NOMO-1 (cell line): ENCODE results near the gene GPR150.
"Not testable (repeated sequence)": the region's sequence is repeated elsewhere in the genome, so short reads cannot be mapped to it uniquely, and the experiment has no call there.

Source experiments
- DNase-seq, 2 experiments: peaks; one replicate each; lab custom pipeline; 2025; ENCODE audit not compliant: unreplicated experiment in 2 of 2; lab: John Stamatoyannopoulos, UW

The GPR150 gene

GRCh38 chr5:95621839-95622629 lies 2.1 kb downstream of the GPR150 start:
- peak; percentile 19 to 73 for DNase-seq

- DNase-seq, result no peak
Measured at GRCh38 chr5:95623706-95624105, 3.8 kb downstream of the GPR150 start.

DNA sequence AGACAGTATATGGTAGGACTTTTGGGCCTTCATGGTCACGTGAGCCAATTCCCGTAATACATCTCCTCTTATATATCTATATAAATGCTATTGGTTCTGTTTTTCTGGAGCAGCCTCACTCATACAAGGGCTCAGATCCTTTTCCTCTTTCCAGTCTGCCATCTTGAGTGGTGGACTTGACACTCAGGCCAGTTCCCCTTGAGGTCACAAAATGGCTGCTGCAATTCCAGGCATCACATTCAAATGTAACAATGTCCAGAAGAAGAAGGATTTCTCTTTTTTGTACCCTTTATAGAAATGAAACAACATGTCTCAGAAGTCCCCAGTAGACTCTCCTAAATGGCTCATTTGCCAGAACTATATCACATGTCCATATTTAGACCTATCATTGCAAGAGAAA lies 4.5 kb downstream of the GPR150 start:
- DNase-seq, result no peak

GRCh38 chr5:95626701-95627100 lies 6.8 kb downstream of the GPR150 start:
- DNase-seq, result no peak

DNA sequence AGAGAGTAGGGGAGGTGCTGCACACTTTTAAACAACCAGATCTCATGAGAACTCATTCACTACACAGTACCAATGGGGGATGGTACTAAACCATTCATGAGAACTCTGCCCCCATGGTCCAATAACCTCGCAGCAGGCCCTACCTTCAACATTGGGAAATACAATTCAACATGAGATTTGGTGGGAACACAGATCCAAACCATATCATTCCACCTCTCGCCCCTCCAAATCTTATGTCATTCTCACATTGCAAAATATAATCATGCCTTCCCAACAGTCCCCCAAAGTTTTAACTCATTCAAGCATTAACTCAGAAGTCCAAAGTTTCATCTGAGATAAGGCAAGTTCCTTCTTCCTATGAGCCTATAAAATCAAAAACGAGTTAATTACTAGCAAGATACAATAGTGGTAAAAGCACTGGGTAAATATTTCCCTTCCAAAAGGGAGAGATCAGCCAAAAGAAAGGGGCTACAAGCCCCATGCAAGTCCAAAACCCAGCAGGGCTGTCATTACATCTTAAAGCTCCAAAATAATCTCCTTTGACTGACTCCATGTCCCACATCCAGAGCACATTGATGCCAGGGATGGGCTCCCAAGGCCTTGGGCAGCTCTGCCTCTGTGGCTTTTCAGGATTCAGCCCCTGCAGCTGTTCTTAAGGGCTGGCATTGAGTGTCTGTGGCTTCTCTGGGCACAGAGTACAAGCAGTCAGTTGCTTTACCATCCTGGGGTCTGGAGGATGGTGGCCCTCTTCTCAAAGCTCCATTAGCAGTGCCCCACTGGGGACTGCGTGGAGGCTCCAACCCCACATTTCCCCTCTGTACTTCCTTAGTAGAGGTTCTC lies 8.3 kb downstream of the GPR150 start:
- no peak for DNase-seq

- no peak for DNase-seq
Measured at GRCh38 chr5:95628933-95629332, 9.0 kb downstream of the GPR150 start.

DNA sequence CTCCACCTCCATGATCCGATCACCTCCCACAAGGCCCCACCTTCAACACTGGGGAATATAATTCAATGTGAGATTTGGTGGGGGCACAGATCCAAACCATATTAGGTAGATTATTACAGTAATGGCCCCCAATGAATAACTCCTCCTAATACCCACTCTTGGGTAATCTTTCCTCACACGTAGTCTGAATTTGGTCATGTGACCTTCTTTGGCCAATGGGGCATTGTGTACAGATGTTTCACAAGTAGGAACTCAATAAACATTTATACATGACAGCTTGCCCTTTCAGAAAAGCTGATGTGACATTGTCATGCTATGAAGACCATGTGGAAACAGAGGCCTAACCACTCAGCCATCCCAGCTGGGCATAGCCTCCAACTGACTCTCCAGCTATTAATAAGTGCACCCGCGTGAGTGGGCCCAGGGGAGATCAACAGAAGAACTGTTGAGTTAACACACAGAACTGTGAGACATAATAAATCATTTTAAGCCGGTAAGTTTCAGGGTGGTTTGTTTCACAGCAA lies 10.6 kb downstream of the GPR150 start:
- no peak for DNase-seq

- no peak for DNase-seq
Measured at GRCh38 chr5:95631255-95631958, 11.5 kb downstream of the GPR150 start.

DNA sequence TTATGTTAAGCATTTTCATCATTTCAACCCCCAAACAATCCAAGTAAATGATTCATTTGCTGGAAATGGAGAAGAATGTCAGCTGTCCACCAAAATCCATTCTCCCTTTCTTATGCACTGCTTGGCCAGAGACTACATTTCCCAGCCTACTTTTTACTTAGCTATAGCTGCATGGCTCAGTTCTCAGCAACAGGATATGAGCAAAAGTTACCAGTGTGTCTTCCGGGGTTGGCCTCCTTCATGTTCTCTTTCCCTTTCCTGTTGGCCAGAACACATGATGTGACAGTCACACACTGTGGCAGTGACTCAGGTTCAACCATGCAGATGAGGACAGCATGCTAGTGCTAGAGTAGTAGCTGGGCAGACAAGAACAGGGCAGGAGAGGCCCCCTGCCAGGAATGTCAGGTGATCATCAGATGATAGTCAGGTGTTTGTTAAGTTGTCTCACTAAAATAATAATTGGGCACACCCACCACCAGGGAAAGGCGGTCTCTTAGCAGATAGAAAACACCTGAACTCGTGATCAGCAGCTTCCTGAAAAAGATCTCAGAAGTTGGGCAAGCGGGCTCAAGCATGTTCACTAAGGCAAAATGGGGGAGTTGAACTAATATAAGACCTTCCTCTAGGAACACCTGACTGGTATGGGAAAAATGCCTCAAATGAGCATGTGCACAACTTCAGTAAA lies 12.2 kb downstream of the GPR150 start:
- DNase-seq, result peak in 1 of 2 experiments; percentile 13

- not testable (repeated sequence) for DNase-seq
Measured at GRCh38 chr5:95632942-95633341, 13.1 kb downstream of the GPR150 start.

DNA sequence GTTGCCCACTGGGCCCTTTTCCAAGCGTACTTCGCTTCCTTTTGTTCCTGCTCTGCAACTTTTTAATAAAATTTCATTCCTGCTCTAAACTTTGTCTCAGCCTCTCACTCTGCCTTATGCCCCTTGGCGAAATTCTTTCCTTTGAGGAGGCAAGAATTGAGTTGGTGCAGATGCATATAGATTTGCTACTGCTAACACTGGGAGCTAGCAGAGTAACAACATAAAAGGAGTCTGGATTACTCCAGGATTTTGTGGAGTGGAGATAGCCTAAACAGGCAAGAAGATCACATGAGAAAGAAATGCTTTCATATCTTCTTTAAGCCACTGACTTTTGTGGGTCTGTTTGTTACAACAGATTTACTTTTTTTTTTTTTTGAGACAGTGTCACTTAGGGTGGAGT lies 13.8 kb downstream of the GPR150 start:
- no peak for DNase-seq

DNA sequence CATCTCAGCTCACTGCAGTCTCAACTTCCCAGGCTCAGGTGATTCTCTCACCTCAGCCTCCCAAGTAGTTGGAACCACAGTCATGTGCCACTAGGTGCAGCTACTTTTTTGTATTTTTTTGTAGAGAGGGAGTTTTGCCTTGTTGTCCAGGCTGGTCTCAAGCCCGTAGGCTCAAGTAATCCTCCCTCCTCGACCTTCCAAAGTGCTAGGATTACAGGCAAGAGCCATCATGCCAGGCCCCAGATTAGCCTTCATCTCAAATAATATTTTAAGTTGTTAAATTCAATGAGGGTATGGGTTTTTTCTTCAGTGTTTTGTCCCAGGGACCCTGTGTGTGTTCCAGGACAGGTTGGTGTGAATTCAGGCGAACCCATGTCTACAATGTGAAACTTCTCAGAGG lies 14.2 kb downstream of the GPR150 start:
- no peak for DNase-seq

- DNase-seq, result no peak
Measured at GRCh38 chr5:95638632-95639031, 18.7 kb downstream of the GPR150 start.

GRCh38 chr5:95641741-95642220 lies 21.9 kb downstream of the GPR150 start:
- DNase-seq, result no peak

DNA sequence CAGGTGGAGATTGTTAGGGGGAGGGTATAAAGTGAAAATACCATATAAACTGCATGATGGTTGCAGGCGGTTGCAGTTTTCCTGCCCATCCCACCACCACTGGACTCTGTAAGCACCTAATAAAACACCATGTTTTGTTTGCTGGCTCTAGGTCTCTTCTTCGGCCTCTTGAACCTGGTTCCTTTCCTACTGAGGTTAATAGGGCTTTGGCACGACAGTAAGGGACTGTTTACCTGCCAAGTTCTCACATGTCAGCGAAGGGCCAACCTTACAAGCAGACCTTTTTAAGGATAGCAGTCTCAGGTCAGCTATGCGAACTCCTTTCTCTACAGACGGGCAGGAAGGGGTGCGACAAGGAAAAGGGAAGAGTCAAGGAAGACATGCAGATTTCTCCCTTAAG lies 23.3 kb downstream of the GPR150 start:
- no peak for DNase-seq

DNA sequence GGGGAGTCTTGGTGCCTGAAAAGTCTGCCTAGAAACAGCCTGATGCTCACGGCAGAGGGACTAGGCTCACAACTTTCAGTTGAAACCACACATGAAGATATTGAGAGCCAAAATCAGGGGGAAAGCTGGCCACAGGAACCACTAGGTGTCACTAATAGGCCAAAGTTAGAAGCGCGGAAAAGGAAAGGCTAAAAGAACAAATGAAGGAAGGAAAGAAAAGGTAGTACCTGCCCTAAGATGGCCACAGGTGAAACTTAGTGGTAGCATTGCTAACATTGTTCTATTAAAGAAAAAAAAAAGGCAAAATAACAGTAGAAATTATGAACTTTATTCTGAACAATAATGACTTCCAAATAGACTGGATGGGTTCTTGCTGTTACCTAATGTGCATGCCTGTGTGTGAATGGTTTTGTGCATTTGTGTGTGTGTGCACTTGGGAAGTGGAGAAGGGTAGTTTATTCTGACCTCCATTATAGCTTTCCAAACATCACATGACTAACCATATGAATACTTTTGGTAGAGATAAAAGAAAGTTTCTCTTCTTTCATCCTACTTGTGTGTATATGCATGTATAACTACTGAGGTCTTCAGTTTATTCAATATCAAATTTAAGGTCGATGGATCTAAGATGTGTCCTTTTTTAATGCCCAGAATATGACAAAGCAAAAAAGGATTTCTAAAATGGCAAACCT lies 24.6 kb downstream of the GPR150 start:
- DNase-seq, result peak; percentile 27 to 58

- DNase-seq, result not testable (repeated sequence)
Measured at GRCh38 chr5:95646226-95646568, 26.3 kb downstream of the GPR150 start.

DNA sequence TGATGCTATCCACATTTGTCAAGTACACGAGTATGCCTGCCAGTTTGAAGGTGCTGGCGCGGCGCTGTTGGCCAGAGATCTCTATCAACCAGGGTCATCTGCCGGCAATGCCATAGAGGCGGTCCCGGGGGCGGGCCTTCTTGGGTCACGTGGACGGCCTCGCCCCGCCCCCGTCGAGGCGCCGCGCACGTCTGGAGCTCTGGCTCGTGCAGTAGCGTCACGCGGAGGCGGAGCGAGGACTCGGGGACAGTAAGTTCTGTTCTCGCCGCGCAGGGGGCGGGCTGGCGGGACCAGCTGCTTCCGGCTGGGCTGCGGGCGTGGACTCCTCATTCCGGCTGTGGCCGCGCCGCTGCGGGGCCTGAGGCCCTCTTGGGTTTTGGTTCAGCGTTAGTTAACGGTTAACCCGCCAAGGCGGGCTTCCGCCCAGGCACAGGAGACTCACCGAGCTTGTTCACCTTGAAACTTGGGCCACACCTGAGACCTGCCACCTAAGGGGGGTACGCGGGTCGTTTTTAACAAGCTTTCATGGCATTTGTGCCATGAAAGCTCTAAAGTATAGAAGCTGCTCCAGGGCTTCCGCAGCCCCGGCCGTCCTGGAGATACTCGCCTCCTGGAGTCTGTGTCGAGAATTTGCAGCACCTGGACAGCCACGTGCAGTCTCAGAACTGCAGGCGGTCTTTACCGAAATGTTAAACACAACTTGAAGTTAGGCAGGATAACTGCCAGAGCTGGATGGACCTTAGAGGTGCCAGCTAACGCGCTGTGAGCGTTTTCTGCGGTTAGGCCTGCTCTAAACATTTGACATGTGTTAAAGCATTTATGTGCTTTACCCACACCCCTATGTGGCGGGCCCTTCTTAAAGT lies 26.9 kb downstream of the GPR150 start, which contains the start of gene RFESD:
TSS of gene RFESD (plus strand) at position 209 of the 863 bp plus-strand sequence. CDS start 5,495 bp downstream, outside the sequence.
- peak; percentile 95 to 96 for DNase-seq
